Stimulated activated CD8-positive, alpha-beta memory T cell treated with anti-CD3 and anti-CD28 coated beads, Interleukin-15, amount 100 ng/mL, for 4 hours (primary cell): ENCODE measurements around the gene PTK6.

Experiments
- DNase-seq, 2 donors: peaks; one replicate each; pipeline ENCODE4 v3.0.0-alpha.2; 2020; ENCODE audit warnings: low read depth in 2 of 2

Gene PTK6

DNA sequence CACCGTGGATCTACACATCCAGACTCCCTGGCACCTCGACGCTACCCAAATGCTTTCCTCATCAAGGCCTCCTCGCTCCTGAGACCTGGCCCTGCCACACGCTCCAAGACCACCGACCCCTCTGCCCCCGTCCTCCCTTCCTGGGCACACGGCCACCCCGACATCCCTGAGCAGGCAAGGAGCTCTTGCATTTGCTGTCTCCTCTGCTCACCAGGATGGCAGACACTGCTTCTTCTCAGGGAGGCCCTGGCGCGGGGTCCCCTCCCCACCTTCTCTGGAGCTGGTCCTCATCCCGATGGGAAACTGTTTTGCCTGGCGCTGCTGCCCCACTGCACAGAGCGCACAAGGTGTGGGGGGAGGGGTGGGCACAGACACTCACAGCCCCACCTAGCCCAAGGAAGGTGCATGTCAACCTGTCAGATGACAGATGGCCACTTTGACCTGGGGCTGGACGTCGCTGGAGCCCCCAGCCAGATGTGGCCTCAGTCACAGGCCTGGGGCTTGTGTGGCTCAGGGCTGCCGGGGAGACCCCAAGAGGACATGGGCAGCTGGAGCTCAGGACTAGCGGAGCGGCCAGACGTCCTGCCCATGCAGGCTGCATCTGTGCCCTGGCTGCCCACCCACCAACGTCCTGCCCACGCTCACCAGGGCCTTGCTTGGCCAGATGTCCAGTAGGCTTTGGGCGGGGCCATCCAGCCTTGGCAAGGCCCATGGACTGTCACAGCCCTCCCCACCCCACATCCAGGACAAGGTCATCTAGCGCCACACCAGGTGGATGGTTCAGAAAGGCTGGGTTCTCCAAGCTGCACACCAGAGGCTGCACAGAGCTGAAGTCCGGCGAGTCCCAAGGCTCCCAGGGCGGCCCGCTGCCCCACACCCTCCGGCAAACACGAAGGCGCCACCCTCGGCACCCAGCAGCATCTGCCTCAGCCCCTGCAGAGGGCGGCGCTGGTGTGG lies 58.6 kb downstream of the PTK6 start:
- DNase-seq, result no peak
